Omental fat pad (tissue), 4 donors: ENCODE data around the gene TMEM220. TPM values are rescaled to one million over a fixed set of nuclear protein-coding genes. Genes with fewer than 3 reads are reported as not detected.

Experiments used
- ATAC-seq: fragments of 150-250 bp; one replicate; pipeline ENCODE4 v1.9.1; 2016; ENCODE audit warnings: mild to moderate bottlenecking, moderate library complexity; ENCODE audit not compliant: low FRiP score
- DNase-seq: peaks from one replicate; pipeline ENCODE4 v3.0.0-alpha.2; 2019; ENCODE audit warnings: low spot score
- total RNA-seq, 4 donors: library from RNA; depleted of rRNA; stranded (reverse); fragments of >200 nt; gene quantifications; one replicate each; pipeline ENCODE4 v1.1.0, GENCODE V29; 2016
- TF ChIP-seq, protein P1 (sequence below), 3 donors: fragments of 450-650 bp; IDR thresholded peaks; one replicate each; pipeline ENCODE4 v1.5.1; 2016 to 2017; ENCODE audit warnings: antibody characterized with exemption in 3 of 3, mild to moderate bottlenecking in 3 of 3, moderate library complexity in 2 of 3

The TMEM220 gene
- total RNA-seq, 4 donors from 2014 or later: 7.8 to 17.4 (median 13.4) TPM

DNA sequence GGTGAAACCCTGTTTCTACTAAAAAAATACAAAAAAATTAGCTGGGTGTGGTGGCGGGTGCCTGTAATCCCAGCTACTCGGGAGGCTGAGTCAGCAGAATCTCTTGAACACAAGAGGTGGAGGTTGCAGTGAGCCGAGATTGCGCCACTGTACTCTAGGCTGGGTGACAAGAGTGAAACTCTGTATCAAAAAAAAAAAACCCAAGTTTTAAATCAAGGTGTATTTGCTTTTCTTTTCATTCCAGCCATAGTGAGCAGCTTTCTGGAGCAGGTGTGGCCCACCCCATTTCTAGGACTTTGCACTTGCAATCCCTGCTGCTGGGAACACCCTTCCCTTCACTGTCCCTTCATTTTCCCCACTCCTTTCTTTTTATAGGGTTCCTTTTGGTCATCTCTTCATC, 45.2 kb upstream of the TMEM220 start:
- ATAC-seq (no peak), DNase-seq (no peak)
- TF ChIP-seq, protein P1, sequence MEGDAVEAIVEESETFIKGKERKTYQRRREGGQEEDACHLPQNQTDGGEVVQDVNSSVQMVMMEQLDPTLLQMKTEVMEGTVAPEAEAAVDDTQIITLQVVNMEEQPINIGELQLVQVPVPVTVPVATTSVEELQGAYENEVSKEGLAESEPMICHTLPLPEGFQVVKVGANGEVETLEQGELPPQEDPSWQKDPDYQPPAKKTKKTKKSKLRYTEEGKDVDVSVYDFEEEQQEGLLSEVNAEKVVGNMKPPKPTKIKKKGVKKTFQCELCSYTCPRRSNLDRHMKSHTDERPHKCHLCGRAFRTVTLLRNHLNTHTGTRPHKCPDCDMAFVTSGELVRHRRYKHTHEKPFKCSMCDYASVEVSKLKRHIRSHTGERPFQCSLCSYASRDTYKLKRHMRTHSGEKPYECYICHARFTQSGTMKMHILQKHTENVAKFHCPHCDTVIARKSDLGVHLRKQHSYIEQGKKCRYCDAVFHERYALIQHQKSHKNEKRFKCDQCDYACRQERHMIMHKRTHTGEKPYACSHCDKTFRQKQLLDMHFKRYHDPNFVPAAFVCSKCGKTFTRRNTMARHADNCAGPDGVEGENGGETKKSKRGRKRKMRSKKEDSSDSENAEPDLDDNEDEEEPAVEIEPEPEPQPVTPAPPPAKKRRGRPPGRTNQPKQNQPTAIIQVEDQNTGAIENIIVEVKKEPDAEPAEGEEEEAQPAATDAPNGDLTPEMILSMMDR (IDR thresholded peaks at IDR 0.05): no peak

DNA sequence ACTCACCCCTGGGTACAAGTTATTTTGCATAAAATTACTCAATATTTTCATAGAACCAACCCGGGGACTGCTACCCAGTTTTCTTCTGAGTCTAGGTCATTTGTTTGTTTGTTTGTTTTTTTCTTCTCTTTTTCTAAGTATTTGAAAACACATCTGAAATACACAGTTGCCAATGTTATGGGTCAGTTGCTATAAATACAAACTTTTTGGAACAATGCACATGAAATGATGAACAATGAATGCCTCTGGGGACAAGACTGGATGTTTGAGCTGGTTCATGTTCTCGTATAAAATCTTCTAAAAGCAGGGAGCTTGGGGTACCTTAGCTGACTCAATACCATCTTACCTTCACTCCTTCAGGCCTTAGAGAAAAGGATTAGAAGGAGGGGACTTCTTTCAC, 43.6 kb upstream of the TMEM220 start:
- DNase-seq (no peak), ATAC-seq (no peak)
- TF ChIP-seq, protein P1 (IDR thresholded peaks at IDR 0.05): no peak

DNA sequence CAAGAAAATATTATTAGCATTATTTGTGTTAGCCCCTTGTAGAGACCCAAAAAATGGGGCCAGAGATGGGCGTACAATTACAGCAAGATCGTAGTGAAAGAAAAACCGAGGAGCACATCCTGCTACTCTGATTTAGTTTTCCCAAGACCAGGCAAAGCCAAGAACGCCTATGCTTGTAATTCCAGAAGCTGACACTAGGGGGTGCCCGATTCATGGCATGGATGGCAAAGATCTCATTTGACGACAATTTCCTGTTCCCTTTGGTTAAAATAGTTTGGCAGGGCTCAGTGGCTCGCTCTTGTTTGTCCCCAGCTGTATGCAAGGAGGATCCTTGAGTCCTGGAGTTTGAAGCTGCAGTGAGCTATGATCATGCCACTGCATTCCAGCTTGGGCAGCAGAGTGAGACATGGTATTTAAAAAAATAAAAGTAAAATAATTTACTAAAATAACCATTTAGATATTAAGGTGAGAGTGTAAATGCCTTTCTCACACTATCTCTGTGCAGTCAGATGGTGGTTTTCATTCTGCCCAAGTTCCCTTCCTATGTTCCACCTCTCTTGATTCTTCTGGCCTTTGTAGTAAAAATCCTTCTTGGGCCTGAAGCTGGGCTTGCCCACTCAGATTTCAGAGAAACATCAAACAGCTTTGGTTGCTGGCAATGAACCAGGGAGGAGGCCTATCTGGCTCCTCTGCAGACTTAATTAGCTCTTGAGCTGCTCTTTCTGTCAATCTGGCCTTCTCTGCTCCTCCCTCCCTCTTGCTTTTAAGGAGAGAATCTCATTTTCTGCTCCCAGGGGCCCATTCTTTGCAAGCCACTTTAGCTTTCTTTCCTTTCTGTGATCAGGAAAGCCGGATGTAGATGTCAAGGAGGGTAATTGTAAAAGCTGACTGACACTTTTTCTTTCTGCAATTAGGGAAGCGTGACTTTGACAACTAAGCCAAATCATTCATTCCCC, 42.9 kb upstream of the TMEM220 start:
- no peak for ATAC-seq
- TF ChIP-seq, protein P1 (IDR thresholded peaks at IDR 0.05): no peak

DNA sequence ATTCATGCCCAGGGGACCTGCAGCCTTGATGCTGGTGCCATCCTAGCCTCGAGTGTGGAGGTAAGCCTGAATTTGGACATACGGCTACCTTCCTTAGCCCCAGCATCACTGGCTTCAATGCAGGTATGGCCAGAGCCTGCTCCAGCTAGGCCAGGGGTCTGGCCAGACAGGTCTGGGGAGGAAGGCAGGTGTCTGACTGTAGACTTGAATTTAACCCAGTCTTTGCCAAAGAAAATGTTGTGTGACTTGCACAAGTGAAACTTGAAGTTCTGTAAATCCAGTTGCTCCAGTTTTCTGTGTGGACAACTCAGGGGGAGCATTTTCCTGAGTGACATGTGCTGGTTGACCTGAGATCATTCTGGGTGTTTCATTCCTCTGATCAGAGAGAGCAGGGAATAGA, 41.3 kb upstream of the TMEM220 start:
- DNase-seq: no peak
- TF ChIP-seq, protein P1 (IDR thresholded peaks at IDR 0.05): no peak

More for the DNA sequence above, 42.9 kb upstream of the TMEM220 start:
- DNase-seq: no peak

GRCh38 chr17:10769840-10770239, 40.0 kb upstream of the TMEM220 start:
- no peak for ATAC-seq
- no peak for DNase-seq
- TF ChIP-seq, protein P1 (IDR thresholded peaks at IDR 0.05): no peak

More for the DNA sequence above, 41.3 kb upstream of the TMEM220 start:
- ATAC-seq: no peak

DNA sequence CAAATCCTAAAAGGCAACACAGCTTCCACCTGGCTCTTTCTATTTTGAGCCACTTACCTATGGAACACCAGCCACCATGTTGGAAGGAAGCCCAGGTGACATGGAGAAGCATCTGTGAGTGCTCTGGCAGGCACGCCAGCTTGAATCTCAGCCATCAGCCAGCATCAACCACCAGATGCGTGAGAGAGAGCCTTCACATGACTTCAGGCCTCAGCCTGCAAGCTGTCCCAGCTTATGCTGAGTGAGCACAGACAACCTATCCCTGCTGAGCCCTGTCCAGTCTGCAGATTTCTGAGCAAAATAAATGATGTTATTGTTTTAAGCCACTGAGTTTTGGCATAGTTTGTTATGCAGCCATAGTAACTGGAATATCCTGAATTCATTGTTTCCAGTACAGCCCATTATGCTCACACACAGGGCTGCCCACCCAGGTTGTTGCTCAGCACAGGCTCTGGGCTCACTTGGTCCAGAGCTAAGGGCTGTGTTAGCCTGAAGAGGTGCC, 39.0 kb upstream of the TMEM220 start:
- TF ChIP-seq, protein P1 (IDR thresholded peaks at IDR 0.05): no peak
- ATAC-seq (no peak), DNase-seq (no peak)
